Measurements from ENCODE around the gene GJD4. TPM values are rescaled to one million over a fixed set of nuclear protein-coding genes. Genes with fewer than 3 reads are reported as not detected.

The GJD4 gene
- total and polyA plus RNA-seq, 5 experiments from 2014 or later, result not detected

- ATAC-seq (peak; percentile 67 to 77), DNase-seq (peak in 7 of 10 donors; percentile 18 to 69 (median 46))
- no peaks in the 10 kb centered on the region for H3K36me3 Mint-ChIP-seq
- no peaks in the 10 kb centered on the region for H3K9me3 Mint-ChIP-seq
- no peak overlapping the region for H3K4me3 Mint-ChIP-seq
- peaks cover 2 to 25% (median 14%) of the 10 kb centered on the region in 4 donors for H3K4me1 Mint-ChIP-seq
- POLR2A ChIA-PET, result no interaction called here
- peak overlapping the region in 2 of 10 donors; percentile 52 to 80 for H3K27ac Mint-ChIP-seq
- peaks cover 14 to 54% (median 41%) of the 10 kb centered on the region in 5 donors for H3K27me3 Mint-ChIP-seq
Observed at GRCh38 chr10:35635576-35635975, 30.4 kb downstream of the GJD4 start.

DNA sequence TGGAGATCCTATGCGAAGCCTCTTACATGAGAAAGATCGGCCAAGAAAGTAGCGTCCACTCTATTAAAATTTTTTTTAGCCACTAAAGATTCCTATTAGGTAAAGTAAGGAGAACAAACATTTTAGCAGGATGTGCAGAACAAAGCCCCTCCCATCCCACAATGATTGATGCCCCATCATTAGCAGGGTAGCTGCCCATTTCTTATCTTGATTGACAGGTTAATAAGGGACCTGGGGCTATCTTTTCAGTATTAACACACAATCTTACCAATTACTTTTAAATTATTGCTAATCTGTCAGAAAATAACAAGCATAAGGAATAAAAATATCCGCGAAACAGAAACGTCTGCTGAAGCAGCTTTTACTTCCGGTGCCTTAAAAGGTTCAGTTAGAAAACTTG is 31.8 kb downstream of the GJD4 start:
- H3K36me3 Mint-ChIP-seq, result no peaks in the 10 kb centered on the region
- H3K4me3 Mint-ChIP-seq, result peak overlapping the region in 3 of 10 donors; percentile 9 to 40 (median 36)
- no peak overlapping the region for H3K27ac Mint-ChIP-seq
- no peaks in the 10 kb centered on the region for H3K9me3 Mint-ChIP-seq
- DNase-seq (no peak), ATAC-seq (no peak)
- peaks cover 14 to 54% (median 38%) of the 10 kb centered on the region in 5 donors for H3K27me3 Mint-ChIP-seq
- H3K4me1 Mint-ChIP-seq, result peaks cover 2 to 26% (median 16%) of the 10 kb centered on the region in 4 donors
- POLR2A ChIA-PET, result interaction anchor here (0.6 kb wide), 1 partner anchor 1794 kb away, joined by 3 read pairs; no protein-coding TSS in a partner anchor

DNA sequence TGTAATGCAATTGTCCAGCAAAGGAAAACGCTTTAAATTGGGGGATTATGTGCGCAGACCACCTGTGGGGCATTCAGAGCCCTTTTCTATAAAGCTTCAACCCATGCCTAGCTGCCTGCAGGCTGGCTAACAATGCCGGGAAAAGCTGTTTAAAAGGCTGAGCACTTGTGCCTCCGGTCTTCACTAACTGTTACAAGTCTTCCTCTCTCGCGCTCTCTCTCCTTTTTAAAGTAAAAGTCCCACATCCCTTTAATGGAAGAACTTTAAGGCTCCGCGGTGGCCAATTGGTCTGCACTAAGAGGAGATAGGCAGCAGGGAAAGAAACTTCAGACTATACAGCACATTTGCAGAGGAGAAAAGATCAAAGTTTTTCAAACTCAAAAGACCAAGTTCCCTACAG is 32.3 kb downstream of the GJD4 start:
- Mint-ChIP-seq H3K36me3 (no peaks in the 10 kb centered on the region), H3K27me3 (peaks cover 14 to 53% (median 38%) of the 10 kb centered on the region in 5 donors), H3K4me1 (peaks cover 4 to 31% (median 17%) of the 10 kb centered on the region in 4 donors), H3K9me3 (no peaks in the 10 kb centered on the region), H3K4me3 (peak overlapping the region in 4 of 10 donors; percentile 19 to 69 (median 38)), H3K27ac (no peak overlapping the region)
- ATAC-seq, result no peak
- no peak for DNase-seq
- POLR2A ChIA-PET, result interaction anchor here (0.6 kb wide), 1 partner anchor 1795 kb away, joined by 3 read pairs; no protein-coding TSS in a partner anchor

DNA sequence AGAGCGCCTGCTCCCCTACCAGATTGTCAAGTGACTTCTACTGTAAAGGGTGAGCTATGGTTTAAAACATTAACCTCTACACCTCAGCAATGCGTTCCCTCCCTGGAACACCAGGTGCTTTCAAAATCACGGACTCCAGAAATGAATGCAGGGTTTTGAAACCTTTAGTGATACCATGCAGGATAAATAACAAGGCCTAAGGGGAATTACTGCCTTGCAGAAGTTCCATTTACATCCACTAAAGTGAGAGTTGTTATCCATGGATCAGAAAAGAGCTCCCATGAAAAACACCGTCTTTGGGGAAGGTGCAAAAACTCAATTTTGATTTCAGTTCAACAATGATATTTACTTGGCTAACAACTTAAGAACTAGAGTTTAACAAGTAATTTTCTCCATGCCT is 33.0 kb downstream of the GJD4 start:
- Mint-ChIP-seq H3K27me3 (peaks cover 14 to 48% (median 38%) of the 10 kb centered on the region in 5 donors), H3K36me3 (no peaks in the 10 kb centered on the region), H3K4me3 (no peak overlapping the region), H3K4me1 (peaks cover 5 to 37% (median 19%) of the 10 kb centered on the region in 4 donors), H3K9me3 (no peaks in the 10 kb centered on the region), H3K27ac (no peak overlapping the region)
- POLR2A ChIA-PET, result no interaction called here
- ATAC-seq (no peak), DNase-seq (no peak)

DNA sequence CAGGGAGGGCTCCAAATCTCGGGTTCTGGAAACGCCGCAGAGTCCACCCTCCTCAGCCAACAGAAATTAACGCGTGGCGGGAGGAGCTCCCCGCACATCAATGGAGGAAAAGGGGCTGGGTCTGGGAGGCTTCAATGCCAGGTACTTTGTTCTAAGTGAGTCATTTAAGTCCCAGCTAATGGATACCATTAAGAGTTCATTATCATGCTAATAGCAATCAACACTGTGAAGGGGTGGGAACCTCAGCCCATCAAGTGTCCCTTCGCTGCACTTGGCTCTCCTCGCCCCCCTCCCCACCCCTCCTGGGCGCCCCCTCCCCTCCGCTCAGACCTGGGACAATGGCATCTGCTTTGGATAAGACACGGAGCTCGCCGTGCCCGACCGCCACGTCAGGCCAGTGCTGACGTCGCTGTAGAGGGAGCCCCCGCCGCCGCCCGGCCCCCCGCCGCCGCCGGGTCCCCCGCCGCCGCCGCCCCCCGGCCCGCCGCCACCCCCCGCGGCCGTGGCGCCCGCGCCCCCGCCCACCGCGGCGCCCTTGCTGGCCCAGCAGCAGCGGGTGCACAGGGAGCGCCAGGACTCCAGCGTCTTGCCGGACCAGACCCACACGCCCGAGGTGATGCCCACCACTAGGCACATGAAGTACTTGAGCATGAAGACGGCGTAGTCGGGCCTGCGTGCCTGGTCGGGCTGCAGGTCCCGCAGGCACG is 34.0 kb downstream of the GJD4 start:
- DNase-seq, result no peak
- H3K4me1 Mint-ChIP-seq, result peaks cover 10 to 48% (median 27%) of the 10 kb centered on the region in 4 donors
- ATAC-seq, result no peak
- POLR2A ChIA-PET, result no interaction called here
- H3K27me3 Mint-ChIP-seq, result peaks cover 16 to 55% (median 43%) of the 10 kb centered on the region in 5 donors
- no peaks in the 10 kb centered on the region for H3K36me3 Mint-ChIP-seq
- peak overlapping the region in 1 of 10 donors; percentile 56 for H3K27ac Mint-ChIP-seq
- peak overlapping the region in 8 of 10 donors; percentile 64 to 87 (median 74) for H3K4me3 Mint-ChIP-seq
- no peaks in the 10 kb centered on the region for H3K9me3 Mint-ChIP-seq

- ATAC-seq (no peak), DNase-seq (no peak)
- Mint-ChIP-seq H3K4me3 (peak overlapping the region; percentile 50 to 87 (median 72)), H3K4me1 (peaks cover 10 to 52% (median 30%) of the 10 kb centered on the region in 4 donors), H3K9me3 (no peaks in the 10 kb centered on the region), H3K27ac (no peak overlapping the region), H3K27me3 (peaks cover 16 to 57% (median 43%) of the 10 kb centered on the region in 5 donors), H3K36me3 (no peaks in the 10 kb centered on the region)
- POLR2A ChIA-PET, result no interaction called here
Observed at GRCh38 chr10:35639728-35640401, 34.7 kb downstream of the GJD4 start.

DNA sequence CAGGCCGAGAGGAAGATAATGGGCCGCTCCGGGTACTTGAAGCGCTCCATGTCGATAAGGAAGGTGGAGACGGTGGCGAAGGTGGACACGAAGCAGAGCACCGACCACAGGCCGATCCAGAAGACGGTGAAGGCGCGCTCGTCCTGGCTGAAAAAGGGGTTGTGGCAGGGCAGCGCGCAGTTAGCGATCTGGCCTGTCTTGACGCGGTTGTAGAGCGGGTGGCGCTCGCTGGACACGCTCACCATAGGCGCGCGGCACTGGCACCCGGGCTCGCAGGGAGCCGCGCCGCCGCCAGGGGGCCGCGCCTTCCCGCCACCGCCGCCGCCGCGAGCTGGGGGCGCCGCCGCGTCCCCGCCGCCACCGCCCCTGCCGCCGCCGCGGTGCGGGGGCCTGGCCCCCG is 35.3 kb downstream of the GJD4 start:
- Mint-ChIP-seq H3K27me3 (peaks cover 16 to 54% (median 43%) of the 10 kb centered on the region in 5 donors), H3K4me1 (peaks cover 10 to 52% (median 29%) of the 10 kb centered on the region in 4 donors), H3K9me3 (no peaks in the 10 kb centered on the region), H3K4me3 (peak overlapping the region; percentile 66 to 90 (median 86)), H3K36me3 (no peaks in the 10 kb centered on the region), H3K27ac (no peak overlapping the region)
- POLR2A ChIA-PET, result no interaction called here
- DNase-seq, result peak in 5 of 10 donors; percentile 21 to 33 (median 26)
- ATAC-seq, result peak; percentile 24 to 46

DNA sequence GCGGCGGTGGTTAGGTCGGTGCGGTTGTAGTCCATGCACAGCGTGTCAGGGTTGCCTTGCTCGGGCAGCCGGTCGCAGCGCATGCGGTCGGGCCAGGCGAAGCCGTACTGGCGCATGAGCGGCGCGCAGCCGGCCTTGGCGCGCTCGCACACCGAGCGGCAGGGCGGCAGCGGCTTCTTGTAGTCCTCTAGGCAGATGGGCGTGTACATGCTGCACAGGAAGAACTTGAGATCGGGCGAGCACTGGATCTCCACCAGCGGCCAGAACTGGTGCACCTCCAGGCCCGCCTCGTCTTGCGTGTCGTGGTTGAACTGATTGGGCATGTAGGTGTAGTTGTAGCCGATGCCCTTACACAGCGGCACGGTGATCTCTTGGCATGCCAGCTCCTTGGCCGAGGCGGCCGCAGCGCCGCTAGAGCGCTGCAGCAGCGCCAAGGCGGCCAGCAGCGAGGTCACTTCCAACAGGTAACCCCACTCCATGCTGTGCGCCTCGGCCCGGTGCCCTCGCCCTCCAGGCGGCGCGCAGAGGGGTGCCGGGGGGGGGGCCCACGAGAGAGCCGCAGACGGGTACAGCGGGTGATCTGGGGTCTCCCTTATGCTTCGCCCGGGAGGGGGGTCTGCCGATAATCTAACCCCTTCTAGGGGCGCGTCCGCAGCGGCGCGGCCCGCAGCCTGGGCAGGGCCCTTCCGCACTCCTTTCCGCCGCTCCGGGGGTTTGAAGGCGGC is 36.0 kb downstream of the GJD4 start:
- Mint-ChIP-seq H3K36me3 (no peaks in the 10 kb centered on the region), H3K4me3 (peak overlapping the region; percentile 73 to 92 (median 82)), H3K27me3 (peaks cover 11 to 50% (median 37%) of the 10 kb centered on the region in 5 donors), H3K4me1 (peaks cover 10 to 46% (median 26%) of the 10 kb centered on the region in 4 donors), H3K27ac (peak overlapping the region in 4 of 10 donors; percentile 14 to 51 (median 26)), H3K9me3 (no peaks in the 10 kb centered on the region)
- POLR2A ChIA-PET, result no interaction called here
- ATAC-seq (peak; percentile 40 to 50), DNase-seq (peak in 8 of 10 donors; percentile 10 to 62 (median 30))

- peaks cover 11 to 49% (median 32%) of the 10 kb centered on the region in 5 donors for H3K27me3 Mint-ChIP-seq
- peak in 1 of 2 donors; percentile 10 for ATAC-seq
Observed at GRCh38 chr10:35641676-35642034, 36.5 kb downstream of the GJD4 start.

GRCh38 chr10:35642035-35642792 is 37.1 kb downstream of the GJD4 start, which contains the start of gene FZD8:
TSS of gene FZD8 (minus strand) at chr10:35642296. CDS start at chr10:35641429, 867 bp downstream.
- Mint-ChIP-seq H3K9me3 (no peaks in the 10 kb centered on the region), H3K36me3 (no peaks in the 10 kb centered on the region), H3K4me1 (peaks cover 10 to 41% (median 26%) of the 10 kb centered on the region in 4 donors), H3K27me3 (peaks cover 11 to 50% (median 26%) of the 10 kb centered on the region in 5 donors), H3K27ac (peak within 1 kb of the TSS in 4 of 10 donors; percentile 14 to 85 (median 44)), H3K4me3 (peak within 1 kb of the TSS; percentile 77 to 95 (median 88))
- ATAC-seq (peak; percentile 82 to 87), DNase-seq (peak; percentile 37 to 76 (median 55))
- POLR2A ChIA-PET, result no interaction called here

More at GRCh38 chr10:35641676-35642034, 36.5 kb downstream of the GJD4 start:
- POLR2A ChIA-PET, result no interaction called here
- Mint-ChIP-seq H3K36me3 (no peaks in the 10 kb centered on the region), H3K9me3 (no peaks in the 10 kb centered on the region), H3K27ac (no peak overlapping the region), H3K4me1 (peaks cover 10 to 46% (median 26%) of the 10 kb centered on the region in 4 donors), H3K4me3 (peak overlapping the region in 5 of 10 donors; percentile 14 to 92 (median 41))
- peak in 2 of 10 donors; percentile 8 to 17 for DNase-seq

DNA sequence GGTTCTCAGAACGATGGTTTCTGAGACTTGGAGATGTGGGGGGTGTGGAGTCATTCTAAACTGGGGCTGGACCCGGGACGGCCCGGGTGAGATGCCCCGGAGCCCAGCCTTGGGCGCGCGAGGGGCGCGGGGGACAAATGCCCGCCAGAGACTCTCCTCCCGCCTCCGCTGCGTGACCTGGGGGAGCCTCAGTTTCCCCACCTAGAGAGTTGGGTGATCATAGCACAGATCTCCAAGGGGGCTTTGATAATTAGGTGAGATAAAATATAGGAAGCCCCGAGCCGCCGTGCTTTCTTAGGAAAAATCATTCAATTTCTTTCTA is 37.6 kb downstream of the GJD4 start:
- ATAC-seq (no peak), DNase-seq (no peak)
- Mint-ChIP-seq H3K36me3 (no peaks in the 10 kb centered on the region), H3K4me1 (peaks cover 10 to 37% (median 23%) of the 10 kb centered on the region in 4 donors), H3K4me3 (peak overlapping the region; percentile 77 to 95 (median 87)), H3K27ac (no peak overlapping the region), H3K27me3 (peaks cover 7 to 52% (median 21%) of the 10 kb centered on the region in 5 donors), H3K9me3 (no peaks in the 10 kb centered on the region)
- POLR2A ChIA-PET, result no interaction called here
